ENCODE results near the gene PABPN1.

Gene PABPN1

GRCh38 chr14:23358042-23358441 is 36.8 kb downstream of the PABPN1 start:
- no peak for DNase-seq (ENCODE audit: low spot score)

DNA sequence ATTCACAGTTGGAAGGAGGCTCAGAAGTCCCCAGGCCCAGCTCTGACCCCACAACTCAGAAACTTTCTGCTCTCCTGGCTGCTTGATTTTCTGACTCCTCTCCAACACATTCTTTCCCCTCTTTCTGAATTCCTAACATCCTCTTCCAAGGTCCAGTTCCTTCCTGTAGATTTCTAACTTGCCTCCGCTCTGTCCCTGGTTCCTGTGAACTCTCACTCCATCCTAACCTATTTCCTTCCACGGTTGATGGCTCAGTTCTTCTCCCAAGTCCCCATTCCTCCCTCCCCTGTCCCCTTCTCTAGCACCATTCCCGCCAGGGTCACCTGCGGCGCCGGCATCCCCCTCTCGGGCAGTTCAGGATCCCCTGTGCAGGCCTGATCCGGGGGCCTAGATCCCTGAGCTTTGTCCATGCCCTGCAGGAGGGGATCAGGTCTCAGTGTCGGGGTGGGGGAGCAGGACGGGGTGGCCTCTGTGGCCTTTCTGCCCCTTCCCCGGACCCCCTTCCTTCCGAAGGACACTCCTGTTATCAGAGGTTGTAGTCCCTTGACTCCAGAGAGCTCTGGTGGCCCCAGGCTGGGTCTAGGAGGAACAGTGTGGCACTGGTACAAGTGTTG is 37.4 kb downstream of the PABPN1 start:
- no peak for DNase-seq (ENCODE audit: low spot score)

- DNase-seq (ENCODE audit: low spot score): no peak
Observed at GRCh38 chr14:23359167-23359626, 37.9 kb downstream of the PABPN1 start.

DNA sequence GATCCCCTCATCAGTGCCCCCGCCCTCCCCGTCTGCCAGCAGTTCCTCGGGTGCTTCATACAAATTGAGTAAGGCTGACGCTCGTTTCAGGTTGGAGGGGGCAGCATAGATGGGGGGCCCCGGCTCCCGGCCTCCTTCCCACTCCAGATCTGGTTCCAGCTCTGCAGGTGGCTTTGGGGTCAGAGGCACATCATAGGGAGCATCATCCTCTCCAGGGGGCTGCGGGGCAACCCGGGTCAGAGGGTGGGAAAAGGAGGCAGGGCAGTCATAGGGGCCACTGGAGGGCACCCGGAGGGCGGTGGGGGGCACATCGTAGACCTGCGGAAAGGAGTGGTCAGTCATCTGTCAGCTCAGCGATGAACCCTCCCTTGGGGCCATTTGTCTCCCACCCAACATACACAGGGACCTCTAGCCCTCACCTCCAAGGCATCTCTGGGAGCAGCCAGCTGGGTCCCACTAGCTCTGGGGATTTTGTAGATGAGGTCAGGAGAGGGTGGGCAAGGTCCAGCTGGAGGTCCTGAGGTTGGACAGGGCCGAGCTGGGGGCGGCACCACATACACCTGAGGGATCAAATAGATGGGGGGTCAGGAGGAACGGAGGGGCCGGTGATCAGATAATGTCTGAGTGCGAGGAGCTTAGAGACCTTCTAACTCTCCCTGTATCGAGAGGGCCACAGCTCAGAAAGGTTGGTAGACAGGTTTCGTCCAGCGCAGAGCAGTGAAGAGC is 38.6 kb downstream of the PABPN1 start:
- DNase-seq (ENCODE audit: low spot score): no peak

GRCh38 chr14:23360496-23360895 is 39.2 kb downstream of the PABPN1 start:
- no peak for DNase-seq (ENCODE audit: low spot score)

DNA sequence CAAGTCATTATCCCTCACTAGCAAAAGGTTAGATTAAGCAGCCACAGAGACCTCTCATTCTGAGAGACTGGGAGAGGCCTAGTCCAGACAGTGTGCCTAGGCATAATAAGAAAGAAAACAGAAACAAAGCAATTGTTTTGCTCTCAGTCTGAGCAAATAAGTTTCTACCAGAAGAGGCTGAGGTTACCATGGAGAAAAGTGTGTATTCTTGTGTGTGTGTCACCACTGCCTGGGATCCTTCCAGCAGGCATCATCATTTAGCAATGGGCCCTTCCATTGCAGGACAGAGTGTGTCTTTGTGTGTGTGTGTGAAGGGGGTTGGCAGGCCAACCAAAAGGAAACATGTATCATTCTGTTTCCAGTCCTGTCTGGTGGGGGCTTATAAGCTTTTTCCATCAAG is 40.1 kb downstream of the PABPN1 start:
- no peak for DNase-seq (ENCODE audit: low spot score)

GRCh38 chr14:23361763-23362162 is 40.5 kb downstream of the PABPN1 start:
- no peak for DNase-seq (ENCODE audit: low spot score)

- DNase-seq (ENCODE audit: low spot score): no peak
Observed at GRCh38 chr14:23362200-23362599, 40.9 kb downstream of the PABPN1 start.

GRCh38 chr14:23364164-23365035 is 43.1 kb downstream of the PABPN1 start:
- DNase-seq (ENCODE audit: low spot score): no peak

- no peak for DNase-seq (ENCODE audit: low spot score)
Observed at GRCh38 chr14:23365036-23365731, 43.9 kb downstream of the PABPN1 start, which contains the start of gene EFS. Gene EFS (minus strand): TSS chr14:23365172. CDS start chr14:23365025, 147 bp downstream.

- no peak for DNase-seq (ENCODE audit: low spot score)
Observed at GRCh38 chr14:23365732-23366425, 44.6 kb downstream of the PABPN1 start.

- no peak for DNase-seq (ENCODE audit: low spot score)
Observed at GRCh38 chr14:23366426-23366921, 45.2 kb downstream of the PABPN1 start.

DNA sequence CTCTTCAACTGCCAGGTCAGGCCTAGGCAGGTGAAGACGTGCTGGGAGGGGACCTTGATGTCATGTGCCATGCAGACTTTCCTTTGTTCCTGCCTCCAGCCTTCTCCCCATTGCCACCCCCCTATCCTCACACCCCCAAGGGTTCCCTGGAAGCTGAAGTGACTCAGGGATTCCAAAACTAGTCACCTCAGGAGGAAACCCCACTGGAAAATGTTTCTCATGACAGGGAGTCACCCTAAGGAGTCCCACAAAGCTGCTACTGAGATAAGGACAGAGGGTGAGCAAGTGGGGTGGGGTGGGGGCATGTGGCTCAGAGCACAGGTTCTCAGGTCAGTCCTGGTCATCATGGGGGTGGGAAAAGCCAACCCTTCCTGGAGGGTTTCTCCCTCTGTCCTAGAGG is 49.0 kb downstream of the PABPN1 start:
- DNase-seq (ENCODE audit: low spot score): no peak

DNA sequence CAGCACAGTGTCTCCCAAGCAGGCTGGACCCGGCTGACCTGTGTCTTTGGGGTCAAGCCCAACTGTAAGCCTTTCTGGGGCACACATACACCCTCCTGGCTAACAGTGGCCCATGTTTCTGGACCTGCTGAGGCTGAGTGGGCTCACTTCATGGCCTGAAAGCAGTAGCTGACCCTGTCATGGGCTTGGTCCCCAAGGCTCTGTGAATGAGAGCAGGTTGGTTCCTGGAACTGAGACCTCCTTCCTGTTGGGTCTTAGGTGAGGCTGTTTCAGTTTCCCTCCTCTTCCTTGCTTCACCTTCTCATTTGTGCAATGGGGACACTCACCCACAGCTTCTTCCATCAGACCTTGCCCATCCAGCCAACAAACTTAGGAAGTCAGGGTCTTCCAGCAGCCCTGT is 50.6 kb downstream of the PABPN1 start:
- no peak for DNase-seq (ENCODE audit: low spot score)

- no peak for DNase-seq (ENCODE audit: low spot score)
Observed at GRCh38 chr14:23372509-23372908, 51.3 kb downstream of the PABPN1 start, which contains the start of gene IL25. Gene IL25 (plus strand): TSS chr14:23372809.

GRCh38 chr14:23373041-23373440 is 51.8 kb downstream of the PABPN1 start:
- no peak for DNase-seq (ENCODE audit: low spot score)
